Upper lobe of left lung (tissue), 4 donors: ENCODE results near the gene C10orf105.

Source experiments
- EP300 ChIP-seq, 4 donors: sonication (generic); formaldehyde crosslinking; IDR thresholded peaks; one replicate each; pipeline ENCODE4 v1.5.1; 2017; ENCODE audit warnings: antibody characterized with exemption in 4 of 4, control low read depth in 2 of 4
- POLR2AphosphoS5 ChIP-seq, 2 donors: sonication (generic); formaldehyde crosslinking; IDR thresholded peaks; one replicate each; pipeline ENCODE4 v1.5.1; 2017; ENCODE audit warnings: antibody characterized with exemption in 2 of 2
- TF ChIP-seq, protein P1 (sequence below), 6 experiments: fragments of 450-650 bp in 4 of 6; fragments of 200-600 bp in 2 of 6; sonication (generic) in 2 of 6; IDR thresholded peaks; one replicate each; pipeline ENCODE4 v1.5.1; 2016 to 2019; ENCODE audit warnings: antibody characterized with exemption in 6 of 6

DNA sequence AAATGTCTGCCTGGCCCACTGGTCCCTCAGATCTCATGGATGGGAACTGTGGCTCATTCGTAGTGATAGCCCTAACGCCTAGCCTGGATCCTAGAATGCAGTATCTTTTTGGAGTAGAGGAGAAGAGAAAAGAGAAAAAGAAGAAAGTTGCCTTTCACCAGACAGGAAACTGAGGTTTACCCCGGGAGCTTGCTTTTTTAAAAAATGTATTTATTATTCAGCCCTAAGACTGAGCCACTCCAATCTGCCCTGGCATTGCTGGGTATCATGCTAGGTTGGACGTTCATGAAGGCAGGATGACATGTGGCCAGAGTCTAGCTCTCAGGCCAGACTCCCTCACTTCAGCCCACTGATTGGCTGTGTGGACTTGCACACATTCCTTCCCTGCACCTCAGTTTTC, 21.5 kb upstream of the C10orf105 start:
- TF ChIP-seq, protein P1, sequence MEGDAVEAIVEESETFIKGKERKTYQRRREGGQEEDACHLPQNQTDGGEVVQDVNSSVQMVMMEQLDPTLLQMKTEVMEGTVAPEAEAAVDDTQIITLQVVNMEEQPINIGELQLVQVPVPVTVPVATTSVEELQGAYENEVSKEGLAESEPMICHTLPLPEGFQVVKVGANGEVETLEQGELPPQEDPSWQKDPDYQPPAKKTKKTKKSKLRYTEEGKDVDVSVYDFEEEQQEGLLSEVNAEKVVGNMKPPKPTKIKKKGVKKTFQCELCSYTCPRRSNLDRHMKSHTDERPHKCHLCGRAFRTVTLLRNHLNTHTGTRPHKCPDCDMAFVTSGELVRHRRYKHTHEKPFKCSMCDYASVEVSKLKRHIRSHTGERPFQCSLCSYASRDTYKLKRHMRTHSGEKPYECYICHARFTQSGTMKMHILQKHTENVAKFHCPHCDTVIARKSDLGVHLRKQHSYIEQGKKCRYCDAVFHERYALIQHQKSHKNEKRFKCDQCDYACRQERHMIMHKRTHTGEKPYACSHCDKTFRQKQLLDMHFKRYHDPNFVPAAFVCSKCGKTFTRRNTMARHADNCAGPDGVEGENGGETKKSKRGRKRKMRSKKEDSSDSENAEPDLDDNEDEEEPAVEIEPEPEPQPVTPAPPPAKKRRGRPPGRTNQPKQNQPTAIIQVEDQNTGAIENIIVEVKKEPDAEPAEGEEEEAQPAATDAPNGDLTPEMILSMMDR (IDR thresholded peaks at IDR 0.05) = no peak
- TF ChIP-seq POLR2AphosphoS5 (IDR thresholded peaks at IDR 0.05) (no peak), EP300 (IDR thresholded peaks at IDR 0.05) (no peak)
